IMR-90 (cell line): ENCODE results near the gene LYSMD4. TPM values are rescaled to one million over a fixed set of nuclear protein-coding genes. Genes with fewer than 3 reads are reported as not detected.

Source experiments
- ATAC-seq: fragments of 200-7000 bp; cut with Tn5 transposase; 2 replicates; pipeline ENCODE4 v1.9.1; 2020; ENCODE audit warnings: low read depth, mild to moderate bottlenecking, moderate library complexity
- BruUV-seq: library from RNA; stranded (reverse); fragments of 400-500 nt; replicated peaks from 2 replicates; lab custom pipeline; 2021; lab: Mats Ljungman, UMichigan
- CTCF ChIA-PET: fragments of 300-600 bp; formaldehyde crosslinking; extraction: SDS; loops from one replicate; lab custom pipeline; 2021; ENCODE audit warnings: antibody characterized with exemption; lab: Yijun Ruan, JAX
- POLR2A ChIA-PET: fragments of 300-600 bp; sonication (Branson Sonifier 250); formaldehyde crosslinking; loops from one replicate; lab custom pipeline; 2022; ENCODE audit warnings: antibody characterized with exemption; ENCODE audit not compliant: unreplicated experiment; lab: Charles Lee
- DNase-seq: peaks from one replicate; pipeline ENCODE4 v3.0.0; 2013
- H2AFZ ChIP-seq: replicated peaks from 2 replicates; pipeline ENCODE3; 2013; ENCODE audit warnings: low read length, mild to moderate bottlenecking; ENCODE audit not compliant: poor library complexity
- H2AK5ac ChIP-seq: 2 replicates; pipeline ENCODE4 v1.6.1; 2013; ENCODE audit warnings: low read depth, low read length, inconsistent platforms
- H2AK9ac ChIP-seq: replicated peaks from 2 replicates; pipeline ENCODE3; 2013; ENCODE audit warnings: mild to moderate bottlenecking, low read depth, low read length, moderate library complexity; ENCODE audit not compliant: poor library complexity
- H2BK120ac ChIP-seq: 2 replicates; pipeline ENCODE4 v1.6.1; 2013; ENCODE audit warnings: low read depth, low read length, inconsistent platforms
- H2BK15ac ChIP-seq: 3 replicates; pipeline ENCODE4 v1.6.1; 2013; ENCODE audit warnings: low read depth, low read length, inconsistent platforms
- H2BK20ac ChIP-seq: 2 replicates; pipeline ENCODE4 v1.6.1; 2013; ENCODE audit warnings: low read depth, mild to moderate bottlenecking, inconsistent platforms, low read length, moderate library complexity
- H2BK5ac ChIP-seq: 2 replicates; pipeline ENCODE4 v1.6.1; 2013; ENCODE audit warnings: mild to moderate bottlenecking, low read depth, low read length, inconsistent platforms; ENCODE audit not compliant: poor library complexity, severe bottlenecking
- H3K14ac ChIP-seq: replicated peaks from 2 replicates; pipeline ENCODE4 v1.6.1; 2013; ENCODE audit warnings: low read depth, low read length, inconsistent platforms
- H3K18ac ChIP-seq: 2 replicates; pipeline ENCODE4 v1.6.1; 2013; ENCODE audit warnings: low read depth, low read length, control low read depth
- H3K23ac ChIP-seq: 2 replicates; pipeline ENCODE4 v1.6.1; 2013; ENCODE audit warnings: low read depth, low read length, inconsistent platforms
- H3K27ac ChIP-seq: 2 replicates; pipeline ENCODE4 v1.5.1; 2013; ENCODE audit warnings: mild to moderate bottlenecking, control low read depth, low read length; ENCODE audit not compliant: insufficient read depth
- H3K27me3 ChIP-seq: 2 replicates; pipeline ENCODE4 v1.6.1; 2013; ENCODE audit warnings: low read length; ENCODE audit not compliant: control insufficient read depth, insufficient read depth
- H3K36me3 ChIP-seq: 2 replicates; pipeline ENCODE4 v1.6.1; 2013; ENCODE audit warnings: low read length, mixed read lengths; ENCODE audit not compliant: control insufficient read depth, insufficient read depth
- H3K4ac ChIP-seq: 2 replicates; pipeline ENCODE4 v1.6.1; 2013; ENCODE audit warnings: low read depth, low read length, inconsistent platforms
- H3K4me1 ChIP-seq: 2 replicates; pipeline ENCODE4 v1.6.1; 2013; ENCODE audit warnings: low read length, mixed read lengths; ENCODE audit not compliant: control insufficient read depth, insufficient read depth
- H3K4me2 ChIP-seq: 2 replicates; pipeline ENCODE4 v1.6.1; 2013; ENCODE audit warnings: low read depth, mild to moderate bottlenecking, control low read depth, low read length, moderate library complexity
- H3K4me3 ChIP-seq: 2 replicates; pipeline ENCODE4 v1.5.1; 2013; ENCODE audit warnings: low read depth, mild to moderate bottlenecking, control low read depth, low read length, moderate library complexity; ENCODE audit not compliant: insufficient read depth
- H3K56ac ChIP-seq: 2 replicates; pipeline ENCODE4 v1.6.1; 2013; ENCODE audit warnings: low read length, inconsistent platforms; ENCODE audit not compliant: insufficient read depth; ENCODE audit errors: extremely low read depth
- H3K79me1 ChIP-seq, 2 experiments: 2 replicates each; pipeline ENCODE4 v1.6.1; 2013; ENCODE audit warnings: low read length in 2 of 2, inconsistent platforms in 1 of 2, low read depth in 1 of 2
- H3K9ac ChIP-seq: 2 replicates; pipeline ENCODE4 v1.6.1; 2013; ENCODE audit warnings: low read depth, low read length, control low read depth
- H3K9me1 ChIP-seq: 2 replicates; pipeline ENCODE4 v1.6.1; 2013; ENCODE audit warnings: low read length, inconsistent platforms; ENCODE audit not compliant: insufficient read depth
- H3K9me3 ChIP-seq: 2 replicates; pipeline ENCODE4 v1.6.1; 2013; ENCODE audit warnings: low read length; ENCODE audit not compliant: control insufficient read depth, insufficient read depth
- H4K20me1 ChIP-seq: 2 replicates; pipeline ENCODE4 v1.6.1; 2013; ENCODE audit warnings: low read length, inconsistent platforms; ENCODE audit not compliant: insufficient read depth
- H4K5ac ChIP-seq: 2 replicates; pipeline ENCODE4 v1.6.1; 2013; ENCODE audit warnings: mild to moderate bottlenecking, low read depth, low read length, control low read depth
- H4K8ac ChIP-seq, 2 experiments: 2 replicates each; pipeline ENCODE4 v1.6.1; 2013; ENCODE audit warnings: low read depth in 2 of 2, low read length in 2 of 2, control low read depth in 1 of 2, inconsistent platforms in 1 of 2
- H4K91ac ChIP-seq: 2 replicates; pipeline ENCODE4 v1.6.1; 2013; ENCODE audit warnings: low read depth, low read length, inconsistent platforms; ENCODE audit not compliant: insufficient read depth
- NFE2L2 ChIP-seq: fragments of 150-350 bp; IDR thresholded peaks from 2 replicates; pipeline ENCODE4 v1.6.1; 2016; ENCODE audit warnings: low read depth, mild to moderate bottlenecking, low read length
- RAD21 ChIP-seq: IDR thresholded peaks from 2 replicates; pipeline ENCODE4 v1.6.1; 2012; ENCODE audit warnings: low read length, improper control_type of control experiment
- WGBS, 2 experiments: methylation state at CpG; one replicate each; pipeline versions ENCODE4 v1.1.5 to v1.1.7; 2013; ENCODE audit warnings: missing lambda C conversion rate in 2 of 2; ENCODE audit not compliant: insufficient read length in 1 of 2; ENCODE audit errors: extremely low coverage in 2 of 2; 5-methylcytosine and 5-hydroxymethylcytosine counted together
- dilution Hi-C: fragments of 300-500 bp; cut with HindIII; formaldehyde crosslinking; loops from one replicate; pipeline ENCODE4 v1.14.3; 2018; ENCODE audit warnings: low sequenced_read_pairs; ENCODE audit not compliant: unreplicated experiment
- in situ Hi-C: fragments of 300-500 bp; cut with MboI; formaldehyde crosslinking; loops from 3 replicates; pipeline ENCODE4 v1.14.3; 2019; ENCODE audit warnings: low sequenced_read_pairs, inconsistent platforms, mixed read lengths
- intact Hi-C: fragments of 100-400 bp; cut with micrococcal nuclease; formaldehyde crosslinking; loops from 2 replicates; pipeline ENCODE4 v1.10.0; 2022
- polyA plus RNA-seq, 3 experiments: library from polyadenylated mRNA; depleted of rRNA; stranded (reverse); fragments of >200 nt; gene quantifications; 2 replicates each; pipeline ENCODE4 v1.2.3, GENCODE V29; 2012; ENCODE audit warnings: low replicate concordance in 1 of 3
- total RNA-seq: library from RNA; depleted of rRNA; stranded (reverse); fragments of >200 nt; gene quantifications from 2 replicates; pipeline ENCODE4 v1.2.3, GENCODE V29; 2012
- TF ChIP-seq, protein P1 (sequence below): fragments of 150-350 bp; IDR thresholded peaks from 2 replicates; pipeline ENCODE4 v1.6.1; 2016; ENCODE audit warnings: low read depth, mild to moderate bottlenecking, low read length, moderate library complexity, borderline replicate concordance

LYSMD4 gene
- total and polyA plus RNA-seq, 2 of the 4 experiments (the other 2 are of a cell fraction): 4.5 to 5.0 TPM

DNA sequence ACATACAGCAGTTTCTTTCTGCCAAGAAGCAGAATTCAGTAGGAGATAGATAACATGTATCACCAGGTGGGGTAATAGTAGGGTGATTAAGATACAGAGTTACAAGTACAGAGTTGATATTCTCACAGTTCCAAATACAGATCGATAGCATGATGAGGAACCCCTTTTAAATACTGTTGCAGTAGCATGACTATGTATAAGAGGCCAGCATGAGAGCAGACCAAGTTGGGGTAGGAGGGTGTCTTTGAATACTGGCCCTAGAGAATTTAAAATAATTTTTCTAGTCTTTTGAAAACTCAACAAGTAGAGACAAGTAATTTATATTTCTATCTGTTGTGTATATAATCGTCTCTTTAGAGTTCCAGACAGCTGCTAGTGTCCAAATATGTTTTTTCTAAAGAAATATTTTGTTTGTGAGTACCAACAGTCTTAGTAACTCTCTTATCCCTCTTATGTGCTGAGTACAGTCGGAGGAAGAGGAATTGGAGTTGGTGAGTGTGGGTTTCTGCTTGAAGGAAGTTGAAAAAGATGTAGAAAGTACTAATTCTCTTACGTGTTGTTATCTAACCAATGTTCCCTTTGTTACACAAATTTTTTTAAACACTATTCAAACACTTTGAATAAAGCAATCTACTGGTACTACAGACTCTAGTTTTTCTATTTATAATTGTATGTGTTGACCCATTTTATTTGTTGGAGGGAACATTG, 30.2 kb downstream of the LYSMD4 start:
- peak; percentile 53 for DNase-seq
- H3K9ac ChIP-seq: 0 out of 2 replicates have a peak overlapping the region, but pooled peaks have one; percentile 28
- peak overlapping the region; percentile 63; the same call in 1 of the 2 replicates for H3K27ac ChIP-seq
- peak overlapping the region; percentile 15; the same call in 1 of the 2 replicates for H3K14ac ChIP-seq
- no peak overlapping the region for H2AFZ ChIP-seq
- H3K4me2 ChIP-seq: peak overlapping the region; percentile 54
- intact Hi-C loops: loop anchor here (1.0 to 5.0 kb wide), 2 partner anchors 227 to 431 kb away; no protein-coding TSS in a partner anchor
- BruUV-seq: no TSS peak
- dilution Hi-C loops: no loop called here
- H3K56ac ChIP-seq: no peak overlapping the region
- H3K79me1 ChIP-seq: no peaks in the 10 kb centered on the region
- H2BK20ac ChIP-seq: peak overlapping the region; percentile 66; the same call in 1 of the 2 replicates
- peak overlapping the region; percentile 42; the same call in 1 of the 2 replicates for H4K5ac ChIP-seq
- no peaks in the 10 kb centered on the region for H3K9me3 ChIP-seq
- peak overlapping the region in 1 of 2 experiments; percentile 68; a peak in 2 of 4 replicates for H4K8ac ChIP-seq
- in situ Hi-C loops: no loop called here
- peak overlapping the region; percentile 42; the same call in 1 of the 2 replicates for H2AK5ac ChIP-seq
- no peak overlapping the region; the same call in 1 of the 2 replicates for H3K4ac ChIP-seq
- ChIA-PET POLR2A (interaction anchor here (0.6 kb wide), 1 partner anchor 63 kb away, joined by 13 read pairs; no protein-coding TSS in a partner anchor), CTCF (interaction anchor here (0.6 to 3.8 kb wide), 10 partner anchors 10 to 429 kb away, joined by 3 to 35 read pairs (median 6); partner anchors contain the start of gene MEF2A)
- peaks cover 9% of the 10 kb centered on the region for H3K4me1 ChIP-seq
- H2BK15ac ChIP-seq: 0 out of 3 replicates have a peak overlapping the region, but pooled peaks have one; percentile 26
- peak overlapping the region; percentile 55 for H2BK5ac ChIP-seq
- no peaks in the 10 kb centered on the region; the same call in 1 of the 2 replicates for H4K20me1 ChIP-seq
- H2BK120ac ChIP-seq: peak overlapping the region; percentile 64; the same call in 1 of the 2 replicates
- peak overlapping the region; percentile 27; the same call in 1 of the 2 replicates for H4K91ac ChIP-seq
- TF ChIP-seq, protein P1, sequence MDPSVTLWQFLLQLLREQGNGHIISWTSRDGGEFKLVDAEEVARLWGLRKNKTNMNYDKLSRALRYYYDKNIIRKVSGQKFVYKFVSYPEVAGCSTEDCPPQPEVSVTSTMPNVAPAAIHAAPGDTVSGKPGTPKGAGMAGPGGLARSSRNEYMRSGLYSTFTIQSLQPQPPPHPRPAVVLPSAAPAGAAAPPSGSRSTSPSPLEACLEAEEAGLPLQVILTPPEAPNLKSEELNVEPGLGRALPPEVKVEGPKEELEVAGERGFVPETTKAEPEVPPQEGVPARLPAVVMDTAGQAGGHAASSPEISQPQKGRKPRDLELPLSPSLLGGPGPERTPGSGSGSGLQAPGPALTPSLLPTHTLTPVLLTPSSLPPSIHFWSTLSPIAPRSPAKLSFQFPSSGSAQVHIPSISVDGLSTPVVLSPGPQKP: no peak
- no peak for TF ChIP-seq NFE2L2
- TF ChIP-seq RAD21: no peak
- H3K9me1 ChIP-seq: no peaks in the 10 kb centered on the region
- no peak overlapping the region for H2AK9ac ChIP-seq
- WGBS, 2 experiments: no CpG with 5 or more reads among the region's 4 CpGs
- ATAC-seq: peak; percentile 58
- H3K36me3 ChIP-seq: peaks cover 5% of the 10 kb centered on the region
- H3K18ac ChIP-seq: peak overlapping the region; percentile 64; the same call in 1 of the 2 replicates
- no peak overlapping the region for H3K4me3 ChIP-seq
- peak overlapping the region; percentile 11; the same call in 1 of the 2 replicates for H3K23ac ChIP-seq
- no peaks in the 10 kb centered on the region for H3K27me3 ChIP-seq
